ENCODE results near the gene TRAPPC11. TPM values are rescaled to one million over a fixed set of nuclear protein-coding genes. Genes with fewer than 3 reads are reported as not detected.
A peak's percentile ranks its signal among the peaks of the same experiment; 100 is the strongest.

The TRAPPC11 gene
- total and polyA plus RNA-seq, 9 of the 15 experiments (the other 6 are each of a cell fraction or from before 2014, with no cell fraction given) = 11.6 to 49.0 (median 28.7) TPM

DNA sequence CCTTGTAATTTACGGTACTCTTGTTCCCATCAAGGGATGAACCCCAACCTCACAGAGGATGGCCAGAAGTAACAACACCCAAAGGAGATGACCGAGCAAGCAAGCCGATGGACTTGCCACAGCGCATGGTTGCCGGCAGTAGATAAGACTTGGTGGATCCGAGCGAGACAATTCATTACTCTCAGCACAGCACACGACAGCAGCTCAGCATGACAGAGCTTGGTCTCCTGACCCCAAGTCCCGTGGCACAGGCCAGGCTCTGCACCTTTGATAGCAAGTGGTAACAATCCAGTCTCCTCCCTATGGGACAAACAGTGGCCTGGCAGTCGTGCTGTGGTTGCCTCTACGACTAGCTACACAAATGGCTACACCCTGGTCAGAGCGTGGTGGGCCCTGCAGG is 26.4 kb upstream of the TRAPPC11 start (continued):
- peak; percentile 50 to 58 for TF ChIP-seq NRF1 (conservative IDR thresholded peaks at IDR 0.05 in 1 of 2, IDR thresholded peaks at IDR 0.05 in 1 of 2)
- TF ChIP-seq, protein P1, sequence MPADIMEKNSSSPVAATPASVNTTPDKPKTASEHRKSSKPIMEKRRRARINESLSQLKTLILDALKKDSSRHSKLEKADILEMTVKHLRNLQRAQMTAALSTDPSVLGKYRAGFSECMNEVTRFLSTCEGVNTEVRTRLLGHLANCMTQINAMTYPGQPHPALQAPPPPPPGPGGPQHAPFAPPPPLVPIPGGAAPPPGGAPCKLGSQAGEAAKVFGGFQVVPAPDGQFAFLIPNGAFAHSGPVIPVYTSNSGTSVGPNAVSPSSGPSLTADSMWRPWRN (IDR thresholded peaks at IDR 0.05; ENCODE audit: low read depth) = no peak
- TF ChIP-seq EHMT2 (IDR thresholded peaks at IDR 0.05) = no peak
- TF ChIP-seq CBFB (CRISPR knock-in tag; IDR thresholded peaks at IDR 0.05) = no peak
- peak; percentile 48 for TF ChIP-seq TCF3 (CRISPR knock-in tag; IDR thresholded peaks at IDR 0.05)

DNA sequence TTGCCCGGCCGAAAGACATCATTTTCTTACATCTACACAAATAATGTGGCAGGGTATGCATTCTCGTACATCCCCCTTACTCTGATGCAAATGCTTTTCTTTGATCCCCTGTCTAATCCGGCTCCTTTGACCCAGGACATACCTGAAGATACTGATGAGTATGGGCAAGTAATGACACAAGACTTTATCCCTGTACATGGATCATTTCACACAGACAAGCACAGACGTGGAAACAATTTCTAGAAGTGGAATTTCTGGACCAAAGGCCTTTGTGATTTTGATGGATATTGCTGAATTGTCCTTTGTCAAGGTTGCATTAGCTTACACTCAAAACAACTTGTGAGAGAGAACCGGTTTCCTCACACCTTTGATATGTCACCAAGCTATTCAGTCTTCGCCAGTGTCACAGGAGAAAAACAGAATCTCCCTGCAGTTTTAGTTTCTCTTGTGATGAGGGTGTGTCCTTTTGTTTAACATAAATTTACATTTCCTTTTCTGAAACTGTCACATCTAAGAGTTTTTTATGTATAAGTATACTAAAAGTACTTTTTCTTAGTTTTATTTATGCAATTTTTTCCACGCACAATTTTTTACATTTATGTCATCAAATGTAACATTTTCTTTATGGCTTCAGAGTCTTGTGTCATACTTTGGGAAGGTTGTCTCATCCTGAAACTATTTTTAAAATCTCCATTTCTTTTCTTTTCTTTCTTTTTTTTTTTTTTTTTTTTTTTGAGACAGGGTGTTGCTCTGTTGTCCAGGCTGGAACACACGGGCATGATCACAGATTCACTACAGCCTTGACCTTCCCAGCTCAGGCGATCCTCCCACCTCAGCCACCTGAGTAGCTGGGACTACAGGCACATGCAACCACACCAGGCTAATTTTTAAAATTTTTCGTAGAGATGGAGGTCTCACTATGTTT is 25.4 kb upstream of the TRAPPC11 start:
- ChIA-PET POLR2A (no interaction called here), CTCF (ENCODE audit: low intra/inter-chr PET ratio) (interaction anchor here (0.6 kb wide), 1 partner anchor 147 kb away, joined by 4 read pairs; no protein-coding TSS in a partner anchor)
- Histone ChIP-seq H3K4me2 (ENCODE audit: insufficient read depth, low read length) (no peak overlapping the region), H3K27ac (ENCODE audit: extremely low read depth, low read depth, low read length) (no peak overlapping the region), H3K9me1 (ENCODE audit: control insufficient read depth, insufficient read depth, low read length) (peaks cover 4% of the 10 kb centered on the region), H3K4me3 (no peak overlapping the region), H3K4me1 (replicated peaks in 1 of 2; ENCODE audit: control insufficient read depth in 2 of 2, insufficient read depth in 2 of 2, low read length in 2 of 2) (peaks cover 5 to 6% of the 10 kb centered on the region in 2 experiments; a peak in 3 of 5 replicates), H3K79me2 (ENCODE audit: control insufficient read depth, insufficient read depth, low read length) (no peaks in the 10 kb centered on the region), H3K9me3 (replicated peaks; ENCODE audit: control insufficient read depth, insufficient read depth, low read depth, low read length) (no peaks in the 10 kb centered on the region), H3K27me3 (ENCODE audit: control insufficient read depth in 2 of 2, insufficient read depth in 2 of 2, low read length in 2 of 2) (no peaks in the 10 kb centered on the region), H4K20me1 (replicated peaks; ENCODE audit: control insufficient read depth, insufficient read depth, low read length) (no peaks in the 10 kb centered on the region; the same call in 1 of the 2 replicates), H3K36me3 (ENCODE audit: control insufficient read depth, insufficient read depth, low read length) (no peaks in the 10 kb centered on the region), H2AFZ (ENCODE audit: low read depth, low read length) (no peak overlapping the region), H3K9ac (ENCODE audit: insufficient read depth in 1 of 2, low read depth in 2 of 2, low read length in 2 of 2) (no peak overlapping the region)
- TF ChIP-seq, protein P2, sequence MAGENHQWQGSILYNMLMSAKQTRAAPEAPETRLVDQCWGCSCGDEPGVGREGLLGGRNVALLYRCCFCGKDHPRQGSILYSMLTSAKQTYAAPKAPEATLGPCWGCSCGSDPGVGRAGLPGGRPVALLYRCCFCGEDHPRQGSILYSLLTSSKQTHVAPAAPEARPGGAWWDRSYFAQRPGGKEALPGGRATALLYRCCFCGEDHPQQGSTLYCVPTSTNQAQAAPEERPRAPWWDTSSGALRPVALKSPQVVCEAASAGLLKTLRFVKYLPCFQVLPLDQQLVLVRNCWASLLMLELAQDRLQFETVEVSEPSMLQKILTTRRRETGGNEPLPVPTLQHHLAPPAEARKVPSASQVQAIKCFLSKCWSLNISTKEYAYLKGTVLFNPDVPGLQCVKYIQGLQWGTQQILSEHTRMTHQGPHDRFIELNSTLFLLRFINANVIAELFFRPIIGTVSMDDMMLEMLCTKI (IDR thresholded peaks at IDR 0.05; ENCODE audit: partially characterized antibody) = no peak
- no peak for TF ChIP-seq MAFG (tag; conservative IDR thresholded peaks at IDR 0.05)
- DNase-seq (ENCODE audit: extremely low read depth in 1 of 4, low spot score in 3 of 4) (no peak), ATAC-seq (no peak), FAIRE-seq (no peak)
- intact Hi-C loops (cut with micrococcal nuclease) (no loop called here), in situ Hi-C loops (cut with MboI) (no loop called here)
- 43% methylated on average over 10 of the region's 11 CpGs for WGBS (ENCODE audit: insufficient coverage, low coverage, missing lambda C conversion rate)
- no TSS peak for BruUV-seq (replicated peaks)
